T-helper 2 cell treated with Interferon-gamma antibody and Interleukin-4, amounts not matched to agents 100 ng/mL and 5 ng/mL, for 36 hours (primary cell): ENCODE data around the gene HOXA10. TPM values are rescaled to one million over a fixed set of nuclear protein-coding genes. Genes with fewer than 3 reads are reported as not detected.

ENCODE experiments used
- intact Hi-C: fragments of 100-400 bp; cut with micrococcal nuclease; formaldehyde crosslinking; loops from one replicate; pipeline ENCODE4 v1.15.1; 2023
- total RNA-seq: library from RNA; stranded (reverse); gene quantifications from 2 replicates; pipeline ENCODE4 v1.2.3, GENCODE V29; 2022

The HOXA10 gene
- total RNA-seq, 1 donor from 2014 or later: not detected

GRCh38 chr7:27180431-27181420 lies 6.6 kb upstream of the HOXA10 start:
- intact Hi-C loops: no loop called here

- intact Hi-C loops: no loop called here
Observed at GRCh38 chr7:27179503-27180430, 5.6 kb upstream of the HOXA10 start.

- intact Hi-C loops: no loop called here
Observed at GRCh38 chr7:27179030-27179429, 4.9 kb upstream of the HOXA10 start.

- intact Hi-C loops: no loop called here
Observed at GRCh38 chr7:27178366-27178765, 4.2 kb upstream of the HOXA10 start.

GRCh38 chr7:27177795-27178320 lies 3.7 kb upstream of the HOXA10 start:
- intact Hi-C loops: no loop called here

GRCh38 chr7:27176962-27177794 lies 3.1 kb upstream of the HOXA10 start:
- intact Hi-C loops: no loop called here

GRCh38 chr7:27176524-27176845 lies 2.4 kb upstream of the HOXA10 start:
- intact Hi-C loops: no loop called here

GRCh38 chr7:27175626-27176523 lies 1.8 kb upstream of the HOXA10 start:
- intact Hi-C loops: no loop called here

GRCh38 chr7:27174874-27175625 lies 930 bp upstream of the HOXA10 start:
- intact Hi-C loops: loop anchor here (5.0 kb wide), 1 partner anchor 67 kb away; the partner anchor contains the start of gene EVX1

GRCh38 chr7:27173511-27173955 lies 587 bp downstream of the HOXA10 start:
- intact Hi-C loops: loop anchor here (2.0 to 5.0 kb wide), 2 partner anchors 15 to 69 kb away; partner anchors contain the start of gene EVX1

GRCh38 chr7:27172823-27173510 lies 1.2 kb downstream of the HOXA10 start:
- intact Hi-C loops: loop anchor here (2.0 to 5.0 kb wide), 2 partner anchors 14 to 69 kb away; partner anchors contain the start of gene EVX1

- intact Hi-C loops: loop anchor here (2.0 to 5.0 kb wide), 2 partner anchors 14 to 70 kb away; partner anchors contain the start of gene EVX1
Observed at GRCh38 chr7:27172315-27172774, 1.8 kb downstream of the HOXA10 start.

- intact Hi-C loops: loop anchor here (2.0 to 5.0 kb wide), 2 partner anchors 13 to 71 kb away; partner anchors contain the start of gene EVX1
Observed at GRCh38 chr7:27171637-27172314, 2.3 kb downstream of the HOXA10 start.

- intact Hi-C loops: loop anchor here (5.0 kb wide), 1 partner anchor 71 kb away; the partner anchor contains the start of gene EVX1
Observed at GRCh38 chr7:27171325-27171636, 2.8 kb downstream of the HOXA10 start.

GRCh38 chr7:27170426-27171324 lies 3.4 kb downstream of the HOXA10 start:
- intact Hi-C loops: loop anchor here (5.0 kb wide), 1 partner anchor 72 kb away; the partner anchor contains the start of gene EVX1
